GM21528 (cell line): ENCODE measurements around the gene CMTM1.
"Not testable (repeated sequence)": the region's sequence is repeated elsewhere in the genome, so short reads cannot be mapped to it uniquely, and the experiment has no call there.

Experiments used
- ATAC-seq: cut with Tn5 transposase; IDR thresholded peaks from one replicate; pipeline ENCODE4 v1.9.1; 2021; ENCODE audit warnings: mild to moderate bottlenecking, moderate library complexity; ENCODE audit not compliant: unreplicated experiment, low FRiP score

The CMTM1 gene

GRCh38 chr16:66587881-66588600 lies 21.8 kb downstream of the CMTM1 start:
- no peak for ATAC-seq

- ATAC-seq, result no peak
These were observed 22.9 kb downstream of the CMTM1 start for GRCh38 chr16:66588981-66589713.

- no peak for ATAC-seq
These were observed 24.1 kb downstream of the CMTM1 start for GRCh38 chr16:66590322-66590721.

- ATAC-seq, result no peak
These were observed 24.8 kb downstream of the CMTM1 start for GRCh38 chr16:66591018-66591417.

- ATAC-seq, result no peak
These were observed 26.0 kb downstream of the CMTM1 start for GRCh38 chr16:66592241-66592640.

GRCh38 chr16:66592814-66593213 lies 26.6 kb downstream of the CMTM1 start:
- ATAC-seq, result no peak

GRCh38 chr16:66594739-66595138 lies 28.5 kb downstream of the CMTM1 start:
- ATAC-seq, result no peak

GRCh38 chr16:66596559-66596958 lies 30.3 kb downstream of the CMTM1 start:
- not testable (repeated sequence) for ATAC-seq

DNA sequence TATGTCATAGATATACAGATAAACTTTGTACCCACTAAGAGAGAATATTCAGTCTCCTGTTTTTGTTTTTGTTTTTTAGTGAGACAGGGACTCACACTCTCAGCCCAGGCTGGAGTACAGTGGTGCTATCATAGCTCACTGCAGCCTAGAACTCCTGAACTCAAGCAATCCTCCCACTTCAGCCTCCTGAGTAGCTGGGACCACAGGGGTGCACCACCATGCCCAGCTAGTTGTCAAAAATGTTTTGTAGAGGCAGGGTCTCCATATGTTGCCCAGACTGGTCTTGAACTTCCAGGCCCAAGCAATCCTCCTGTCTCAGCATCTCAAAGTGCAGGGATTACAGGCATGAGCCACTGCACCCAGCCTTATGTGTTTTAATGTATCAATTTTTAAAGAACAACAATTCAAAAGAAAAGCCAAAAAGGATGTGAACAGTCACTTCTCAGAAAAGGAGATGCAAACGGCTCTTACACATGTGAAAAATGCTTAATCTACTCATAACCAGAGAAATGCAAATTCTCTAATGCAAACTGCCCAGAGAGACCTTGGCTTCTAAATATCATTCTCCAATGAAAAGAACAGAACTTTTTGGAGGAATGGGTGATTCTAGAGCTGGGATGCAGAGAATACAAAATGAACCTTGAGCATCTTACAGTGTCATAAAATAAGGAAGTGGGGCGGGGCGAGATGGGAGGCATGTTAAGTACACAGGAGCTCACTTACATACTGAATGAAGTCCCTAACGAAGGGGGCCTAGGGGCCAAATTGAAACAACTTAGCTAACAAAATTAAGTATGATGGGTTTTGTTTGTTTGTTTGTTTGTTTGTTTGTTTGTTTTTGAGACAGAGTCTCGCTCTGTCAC lies 31.0 kb downstream of the CMTM1 start:
- no peak for ATAC-seq

DNA sequence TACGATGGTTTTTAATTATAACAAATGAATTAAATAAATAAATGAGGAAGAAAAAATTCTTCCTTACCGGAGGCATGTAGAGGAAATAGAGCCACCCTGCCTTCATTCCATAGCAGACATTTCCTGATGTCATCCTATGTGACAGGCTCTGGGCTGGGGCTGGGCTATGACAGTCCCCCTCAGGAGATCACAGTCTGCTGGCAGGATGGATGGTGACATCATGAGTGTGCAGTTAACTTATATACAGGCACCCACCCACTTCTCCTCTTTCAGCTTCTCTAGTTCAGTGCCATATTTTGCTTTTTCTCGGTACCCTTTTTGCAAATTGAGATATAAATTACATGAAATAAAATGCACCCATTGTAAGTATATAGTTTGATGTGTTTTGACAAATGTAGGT lies 31.9 kb downstream of the CMTM1 start:
- ATAC-seq, result no peak

GRCh38 chr16:66599726-66600125 lies 33.5 kb downstream of the CMTM1 start:
- no peak for ATAC-seq

DNA sequence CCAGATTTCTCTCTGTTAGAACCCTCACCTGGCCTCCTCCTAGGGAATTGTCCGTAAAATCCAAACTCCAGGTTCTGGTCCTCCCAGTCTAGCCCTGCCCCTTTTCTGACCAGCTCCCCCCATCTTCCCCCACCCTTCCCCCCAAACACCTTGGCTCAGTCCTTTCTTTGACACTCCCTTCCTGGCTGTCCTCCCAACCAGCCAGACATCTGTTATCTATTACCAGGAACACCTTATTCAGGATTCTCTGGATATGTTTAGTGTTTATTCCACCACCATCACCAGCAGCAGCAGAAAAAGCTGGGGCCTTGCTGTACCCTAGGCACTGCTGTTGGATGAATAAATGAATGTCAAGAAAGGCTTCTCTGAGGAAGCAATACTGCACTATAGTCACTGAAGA lies 34.2 kb downstream of the CMTM1 start:
- no peak for ATAC-seq

DNA sequence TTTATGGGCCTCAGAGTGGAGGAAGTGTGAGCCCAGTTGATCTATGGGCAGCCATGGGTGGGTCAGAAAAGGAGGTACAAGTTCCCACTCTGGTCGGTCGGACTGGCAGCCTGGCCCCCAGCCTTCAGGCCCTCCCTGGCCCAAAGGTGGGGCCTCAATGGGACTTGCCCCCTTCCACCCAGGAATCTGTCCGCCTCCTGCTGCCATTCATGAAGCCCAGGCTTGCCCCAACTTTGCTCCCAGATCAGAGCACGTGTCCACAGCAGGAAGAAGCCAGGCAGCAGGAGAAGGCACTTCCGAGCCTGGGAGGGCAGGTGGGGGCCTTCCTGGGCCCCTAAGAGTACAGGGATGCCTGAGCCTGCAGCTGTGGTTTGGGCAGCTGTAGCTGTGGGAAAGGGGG lies 35.2 kb downstream of the CMTM1 start:
- ATAC-seq, result no peak

- no peak for ATAC-seq
These were observed 37.5 kb downstream of the CMTM1 start for GRCh38 chr16:66603537-66604375.

DNA sequence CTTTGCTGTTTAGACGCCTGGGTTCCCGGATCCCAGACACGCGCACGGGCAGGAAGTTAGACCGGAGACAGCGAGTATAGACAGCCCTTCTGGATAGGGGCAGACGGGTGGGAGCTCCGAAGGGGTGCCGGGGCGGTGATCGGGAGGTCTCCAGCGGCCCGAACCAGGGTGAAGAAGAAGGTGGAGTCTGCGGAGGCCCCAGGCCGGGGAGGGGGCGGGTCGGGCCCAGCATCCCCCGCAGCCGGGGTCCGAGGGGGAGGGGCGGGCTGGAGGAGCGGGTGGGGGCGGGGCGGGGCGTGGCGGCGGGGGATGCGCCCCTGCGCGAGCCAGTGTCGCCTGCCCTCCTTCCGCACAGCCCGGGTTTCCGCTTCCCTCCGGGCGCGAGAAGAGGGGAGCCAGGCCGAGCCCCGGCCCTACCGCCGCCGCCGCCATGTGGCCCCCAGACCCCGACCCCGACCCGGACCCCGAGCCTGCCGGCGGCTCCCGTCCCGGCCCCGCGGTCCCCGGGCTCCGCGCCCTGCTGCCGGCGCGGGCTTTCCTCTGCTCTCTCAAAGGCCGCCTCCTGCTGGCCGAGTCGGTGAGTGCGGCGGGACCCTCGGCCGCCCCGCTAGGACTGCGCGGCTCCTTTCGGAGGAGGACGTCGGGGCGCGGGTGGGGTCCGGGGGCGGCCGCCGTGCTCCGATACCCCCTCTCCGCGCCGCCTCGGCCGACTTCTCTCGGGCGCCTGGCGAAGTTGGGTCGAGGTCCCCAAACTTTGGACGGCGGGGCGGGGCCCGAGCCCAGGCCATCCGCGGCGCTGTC lies 38.3 kb downstream of the CMTM1 start, which contains the start of gene CMTM3:
Gene CMTM3, plus strand, starts transcription at position 329 of the 801 bp plus-strand sequence. Its CDS starts 102 bp downstream, at position 431.
- ATAC-seq, result peak; percentile 61

DNA sequence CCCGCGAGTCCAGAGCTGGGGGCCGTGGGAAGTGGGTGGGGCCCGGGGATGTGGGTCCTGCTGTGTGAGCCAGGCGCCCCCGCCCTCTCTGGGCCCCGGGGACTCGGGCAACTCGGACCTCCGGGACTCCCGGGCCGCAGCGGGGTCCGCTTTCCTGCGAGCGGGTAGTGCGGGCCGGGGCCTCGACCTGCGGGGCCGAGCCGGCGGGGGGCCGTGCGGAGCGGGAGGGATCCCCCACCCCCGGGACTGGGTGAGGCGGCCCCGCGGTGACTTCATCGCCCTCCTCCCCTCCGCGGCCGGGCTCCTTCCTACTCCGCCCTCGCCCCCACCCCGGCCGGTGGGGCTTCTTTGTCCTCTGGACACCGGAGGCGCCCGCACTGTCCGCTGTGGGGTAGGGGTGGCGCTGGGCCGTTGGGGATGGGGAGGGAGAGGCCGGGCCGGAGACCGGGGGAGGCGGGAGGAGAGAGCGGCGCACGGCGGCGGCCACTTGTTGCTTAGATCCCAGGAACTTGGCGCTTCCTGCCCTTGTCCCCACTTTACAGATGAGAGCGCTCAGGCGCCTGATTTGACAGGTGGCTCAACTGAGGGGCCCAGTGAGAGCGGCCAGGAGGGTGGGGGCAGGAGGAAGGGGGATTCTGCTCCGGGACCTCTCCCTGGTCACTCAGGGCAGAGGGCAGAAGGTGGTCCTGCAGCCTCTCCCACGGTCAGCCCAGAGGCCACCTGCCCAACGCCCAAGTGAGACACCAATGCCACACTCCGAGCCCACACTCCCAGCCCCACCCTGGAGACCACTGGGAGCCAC lies 39.1 kb downstream of the CMTM1 start:
- peak; percentile 10 for ATAC-seq

- peak; percentile 36 for ATAC-seq
These were observed 39.9 kb downstream of the CMTM1 start for GRCh38 chr16:66605979-66606751.
